Stimulated activated CD4-positive, alpha-beta T cell treated with anti-CD3 and anti-CD28 coated beads, Interleukin-2, amount 100 ng/mL, for 48 hours (primary cell): Measurements from ENCODE around the gene FSD1L.
"Not testable (repeated sequence)": the region's sequence is repeated elsewhere in the genome, so short reads cannot be mapped to it uniquely, and the experiment has no call there.

Source experiments
- DNase-seq, 2 donors: peaks; one replicate each; pipeline ENCODE4 v3.0.0-alpha.2; 2020

Gene FSD1L

GRCh38 chr9:105579952-105580351 lies 132.1 kb downstream of the FSD1L start:
- not testable (repeated sequence) for DNase-seq

DNA sequence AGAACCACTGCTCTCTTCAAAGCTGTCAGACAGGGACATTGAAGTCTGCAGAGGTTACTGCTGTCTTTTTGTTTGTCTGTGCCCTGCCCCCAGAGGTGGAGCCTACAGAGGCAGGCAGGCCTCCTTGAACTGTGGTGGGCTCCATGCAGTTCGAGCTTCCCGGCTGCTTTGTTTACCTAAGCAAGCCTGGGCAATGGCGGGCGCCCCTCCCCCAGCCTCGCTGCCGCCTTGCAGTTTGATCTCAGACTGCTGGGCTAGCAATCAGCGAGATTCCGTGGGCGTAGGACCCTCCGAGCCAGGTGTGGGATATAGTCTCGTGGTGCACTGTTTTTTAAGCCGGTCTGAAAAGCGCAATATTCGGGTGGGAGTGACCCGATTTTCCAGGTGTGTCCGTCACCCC lies 133.7 kb downstream of the FSD1L start:
- DNase-seq = not testable (repeated sequence)

- DNase-seq = no peak
Measured at GRCh38 chr9:105593145-105593544, 145.3 kb downstream of the FSD1L start.
